Vagina (tissue), 2 donors: ENCODE measurements around the gene RBM20.

ENCODE experiments used
- POLR2A ChIP-seq, 2 donors: fragments of 450-650 bp; IDR thresholded peaks; one replicate each; pipeline ENCODE4 v1.6.1; 2017; ENCODE audit warnings: antibody characterized with exemption in 2 of 2, mild to moderate bottlenecking in 2 of 2, moderate library complexity in 2 of 2
- POLR2AphosphoS5 ChIP-seq, 2 donors: sonication (generic); formaldehyde crosslinking; IDR thresholded peaks; one replicate each; pipeline ENCODE4 v1.9.0; 2017; ENCODE audit warnings: antibody characterized with exemption in 2 of 2, mild to moderate bottlenecking in 2 of 2, low read depth in 1 of 2; ENCODE audit not compliant: insufficient read depth in 1 of 2
- TF ChIP-seq, protein P1 (sequence below), 3 experiments: fragments of 450-650 bp in 2 of 3; fragments of 200-600 bp in 1 of 3; sonication (generic) in 1 of 3; IDR thresholded peaks; one replicate each; pipeline ENCODE4 v1.5.1; 2017 to 2019; ENCODE audit warnings: antibody characterized with exemption in 3 of 3, mild to moderate bottlenecking in 2 of 3, moderate library complexity in 2 of 3

- TF ChIP-seq, protein P1, sequence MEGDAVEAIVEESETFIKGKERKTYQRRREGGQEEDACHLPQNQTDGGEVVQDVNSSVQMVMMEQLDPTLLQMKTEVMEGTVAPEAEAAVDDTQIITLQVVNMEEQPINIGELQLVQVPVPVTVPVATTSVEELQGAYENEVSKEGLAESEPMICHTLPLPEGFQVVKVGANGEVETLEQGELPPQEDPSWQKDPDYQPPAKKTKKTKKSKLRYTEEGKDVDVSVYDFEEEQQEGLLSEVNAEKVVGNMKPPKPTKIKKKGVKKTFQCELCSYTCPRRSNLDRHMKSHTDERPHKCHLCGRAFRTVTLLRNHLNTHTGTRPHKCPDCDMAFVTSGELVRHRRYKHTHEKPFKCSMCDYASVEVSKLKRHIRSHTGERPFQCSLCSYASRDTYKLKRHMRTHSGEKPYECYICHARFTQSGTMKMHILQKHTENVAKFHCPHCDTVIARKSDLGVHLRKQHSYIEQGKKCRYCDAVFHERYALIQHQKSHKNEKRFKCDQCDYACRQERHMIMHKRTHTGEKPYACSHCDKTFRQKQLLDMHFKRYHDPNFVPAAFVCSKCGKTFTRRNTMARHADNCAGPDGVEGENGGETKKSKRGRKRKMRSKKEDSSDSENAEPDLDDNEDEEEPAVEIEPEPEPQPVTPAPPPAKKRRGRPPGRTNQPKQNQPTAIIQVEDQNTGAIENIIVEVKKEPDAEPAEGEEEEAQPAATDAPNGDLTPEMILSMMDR (IDR thresholded peaks at IDR 0.05) = no peak
- no peak for TF ChIP-seq POLR2AphosphoS5 (IDR thresholded peaks at IDR 0.05; ENCODE audit: insufficient read depth in 1 of 2, low read depth in 1 of 2)
- no peak for TF ChIP-seq POLR2A (IDR thresholded peaks at IDR 0.05)
These were observed 178.7 kb downstream of the RBM20 start for GRCh38 chr10:110822712-110823311.
